Inferior parietal cortex (tissue), 1 donor: ENCODE data around the gene PPM1H.
A peak's percentile ranks its signal among the peaks of the same experiment; 100 is the strongest.
"Not testable (repeated sequence)": the region's sequence is repeated elsewhere in the genome, so short reads cannot be mapped to it uniquely, and the experiment has no call there.

Experiments used
- DNase-seq: peaks from one replicate; pipeline ENCODE4 v3.0.0-alpha.2; 2016; ENCODE audit errors: extremely low spot score

PPM1H gene

DNA sequence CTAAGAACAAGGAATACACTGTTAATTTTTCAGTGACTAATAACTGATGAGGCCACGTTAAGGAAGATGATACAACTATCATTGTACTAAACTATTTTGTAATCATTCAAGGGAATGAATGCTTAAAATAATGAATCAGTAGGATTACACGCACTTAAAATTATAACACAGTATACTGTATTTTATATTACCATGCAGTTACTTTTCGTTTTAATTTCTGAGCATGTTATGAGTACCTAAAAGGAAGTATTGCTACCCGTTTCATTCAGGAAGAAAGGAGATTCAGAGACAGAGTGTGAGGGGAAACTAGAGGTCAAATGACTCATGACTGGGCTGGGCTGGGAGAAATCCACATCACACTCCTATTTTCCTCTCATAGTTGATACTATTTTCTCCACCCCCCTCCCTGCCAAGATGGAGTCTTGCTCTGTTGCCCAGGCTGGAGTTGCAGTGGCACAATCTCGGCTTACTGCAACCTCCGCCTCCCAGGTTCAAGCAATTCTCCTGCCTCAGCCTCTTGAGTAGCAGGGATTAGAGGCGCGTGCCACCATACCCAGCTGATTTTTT is 202.0 kb downstream of the PPM1H start:
- DNase-seq, result no peak

DNA sequence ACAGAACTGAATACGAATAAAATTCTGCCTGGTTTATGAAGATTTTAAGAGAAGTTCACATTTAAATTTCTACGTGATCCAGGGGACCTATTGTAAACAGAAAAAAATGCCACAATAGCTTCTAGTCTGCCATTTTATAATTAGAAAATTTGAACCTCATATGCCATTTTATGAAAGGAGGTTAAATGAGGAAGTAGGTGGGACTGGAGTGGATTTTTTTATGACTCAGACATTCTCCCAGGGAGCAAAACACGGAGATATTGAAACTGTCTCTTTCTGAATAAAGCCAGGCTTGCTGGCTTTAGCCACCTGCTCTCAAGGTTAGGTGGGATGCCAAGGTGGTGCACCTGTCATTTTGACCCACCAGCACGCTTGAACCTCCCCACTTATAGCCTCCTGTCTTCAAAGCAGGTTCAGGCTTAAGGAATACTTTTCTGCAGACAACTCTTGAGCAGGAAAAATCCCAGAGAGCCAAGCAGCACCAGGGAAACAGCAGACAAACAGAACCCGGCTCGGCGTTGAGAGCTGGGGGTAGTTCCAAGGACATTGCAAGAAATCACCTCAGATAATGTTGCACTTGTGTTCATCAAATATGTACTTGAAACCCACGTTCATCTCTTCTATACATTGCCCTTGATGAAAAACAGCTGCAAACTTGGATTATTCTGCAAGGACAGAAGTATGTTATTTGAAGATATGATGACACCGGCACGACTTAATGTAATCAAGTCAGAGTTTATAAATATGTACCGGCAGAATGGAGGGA is 203.7 kb downstream of the PPM1H start:
- DNase-seq, result no peak

DNA sequence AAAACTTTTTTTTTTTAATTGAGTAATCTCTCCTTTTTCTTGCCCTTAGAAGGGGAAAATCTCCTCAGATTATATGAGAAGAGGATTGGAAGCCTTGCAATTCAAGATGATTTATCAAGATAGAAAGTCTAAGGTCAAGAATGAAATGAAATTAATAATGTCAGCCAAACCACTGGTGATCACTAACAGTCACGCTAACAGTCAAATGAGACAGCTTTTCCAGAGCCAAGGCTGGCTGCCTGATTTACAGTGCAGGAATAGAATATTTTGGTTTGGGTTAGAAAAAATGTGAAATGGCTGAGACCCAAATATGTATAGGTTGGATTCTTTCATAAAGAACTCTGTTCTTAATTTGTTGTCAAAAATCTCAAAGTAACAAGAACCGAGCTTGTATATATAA is 204.3 kb downstream of the PPM1H start:
- DNase-seq, result no peak

DNA sequence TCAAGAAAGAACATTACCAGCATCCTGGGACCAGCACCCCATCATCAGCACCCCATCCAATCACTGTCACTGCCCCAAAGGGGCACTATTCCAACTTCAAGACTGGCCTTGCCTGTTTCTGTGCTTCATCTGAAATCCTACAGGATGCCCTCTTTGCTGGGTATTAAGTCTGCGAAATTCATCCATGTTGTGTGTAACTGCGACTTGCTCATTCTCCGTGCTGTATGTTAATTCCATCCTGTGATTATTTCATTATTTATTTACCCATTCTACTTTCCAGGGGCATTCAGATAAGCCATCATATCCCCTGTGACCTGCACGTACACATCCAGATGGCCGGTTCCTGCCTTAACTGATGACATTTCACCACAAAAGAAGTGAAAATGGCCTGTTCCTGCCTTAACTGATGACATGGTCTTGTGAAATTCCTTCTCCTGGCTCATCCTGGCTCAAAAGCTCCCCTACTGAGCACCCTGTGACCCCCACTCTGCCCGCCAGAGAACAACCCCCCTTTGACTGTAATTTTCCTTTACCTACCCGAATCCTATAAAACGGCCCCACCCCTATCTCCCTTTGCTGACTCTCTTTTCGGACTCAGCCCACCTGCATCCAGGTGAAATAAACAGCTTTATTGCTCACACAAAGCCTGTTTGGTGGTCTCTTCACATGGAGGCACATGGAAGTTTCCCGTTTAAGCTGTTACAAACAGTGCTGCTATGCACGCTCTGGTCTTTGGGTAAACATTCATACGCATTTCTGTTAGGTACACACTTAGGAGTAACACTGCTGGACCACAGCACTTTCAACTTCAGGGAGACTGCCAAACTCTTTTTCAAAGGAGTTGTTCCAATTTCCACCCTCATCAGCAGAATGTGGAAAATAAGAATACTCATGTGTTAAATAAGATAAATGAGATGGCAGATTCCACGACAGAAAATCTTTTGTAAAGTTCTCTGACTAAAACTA is 205.1 kb downstream of the PPM1H start:
- not testable (repeated sequence) for DNase-seq

- no peak for DNase-seq
Observed at GRCh38 chr12:62728741-62729140, 206.2 kb downstream of the PPM1H start.

DNA sequence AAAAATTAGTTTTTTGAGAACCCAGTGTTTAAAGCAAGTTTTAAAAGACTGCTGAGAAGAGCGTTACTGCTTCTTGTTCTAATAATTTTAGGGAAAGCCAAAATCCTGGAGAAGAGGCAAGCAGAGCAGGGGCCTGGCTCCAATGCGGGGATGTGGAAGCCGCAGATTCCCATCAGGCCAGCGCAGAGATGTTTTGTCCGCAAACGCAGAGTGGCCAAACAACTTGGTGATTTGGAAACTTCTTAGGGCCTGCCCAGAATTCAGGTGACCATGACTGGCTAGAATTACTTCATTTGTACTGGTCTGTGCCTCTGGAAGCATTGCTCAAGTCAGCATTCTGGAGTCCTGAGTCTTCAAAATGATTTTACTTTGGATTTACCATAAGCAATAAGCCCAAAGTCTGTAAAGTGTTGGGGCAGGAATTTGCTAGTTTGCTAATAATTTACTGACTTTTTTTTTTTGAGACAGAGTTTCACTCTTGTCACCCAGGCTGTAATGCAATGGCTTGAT is 208.4 kb downstream of the PPM1H start:
- no peak for DNase-seq

DNA sequence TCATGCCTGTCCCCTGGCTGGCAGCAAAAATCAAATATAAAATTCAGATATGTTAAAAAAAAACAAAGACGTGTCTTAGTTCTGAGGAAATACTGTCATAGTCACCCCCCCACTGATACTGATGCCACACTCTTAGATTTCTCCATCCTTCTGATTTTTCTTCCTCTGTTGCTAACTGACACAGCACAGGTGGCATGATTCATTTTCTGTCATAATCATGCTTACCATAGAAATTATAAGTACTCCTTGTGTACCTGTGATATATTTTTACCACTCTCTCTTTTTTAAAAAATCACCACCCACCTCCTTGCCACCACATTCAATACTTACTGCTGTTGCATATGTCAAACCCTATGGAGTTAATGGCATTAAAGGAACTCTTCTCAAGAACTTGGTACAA is 209.2 kb downstream of the PPM1H start:
- DNase-seq, result no peak

GRCh38 chr12:62724947-62725451 is 210.0 kb downstream of the PPM1H start:
- no peak for DNase-seq

- no peak for DNase-seq
Observed at GRCh38 chr12:62724285-62724684, 210.7 kb downstream of the PPM1H start.

- no peak for DNase-seq
Observed at GRCh38 chr12:62722971-62723680, 211.8 kb downstream of the PPM1H start.

GRCh38 chr12:62720661-62721330 is 214.2 kb downstream of the PPM1H start:
- DNase-seq, result peak; percentile 61

- no peak for DNase-seq
Observed at GRCh38 chr12:62720025-62720424, 214.9 kb downstream of the PPM1H start.

DNA sequence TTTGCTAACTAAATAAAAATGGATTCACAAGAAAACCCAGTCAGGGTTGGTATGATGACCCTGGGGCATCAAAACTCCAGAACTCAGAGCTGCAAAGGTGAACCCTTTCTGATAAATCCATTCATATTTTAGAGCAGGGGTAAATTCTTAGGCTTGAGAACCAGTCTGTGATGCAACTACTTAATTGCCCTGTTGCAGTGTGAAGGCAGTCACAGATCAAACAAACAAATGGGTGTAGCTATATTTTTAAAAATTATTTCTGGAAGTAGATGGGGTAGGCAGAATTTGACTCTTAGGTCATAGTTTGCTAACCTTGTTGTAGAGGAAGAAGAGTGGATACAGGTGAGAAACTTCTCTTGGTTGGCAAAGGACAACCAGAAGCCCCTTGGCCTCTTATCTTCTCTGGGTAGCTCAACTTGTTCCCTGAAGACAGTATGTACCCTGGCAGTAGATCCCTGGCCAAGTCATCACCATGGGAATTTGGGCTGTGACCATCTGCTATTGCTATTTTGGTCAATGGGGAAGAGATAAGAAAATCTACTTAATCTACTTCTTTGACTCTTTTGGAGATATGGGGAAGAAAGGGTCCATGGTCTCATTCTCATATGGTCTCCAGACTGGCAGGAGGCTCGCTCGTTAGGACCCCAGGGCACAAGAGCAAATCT is 216.1 kb downstream of the PPM1H start:
- no peak for DNase-seq

- DNase-seq, result no peak
Observed at GRCh38 chr12:62717643-62718042, 217.3 kb downstream of the PPM1H start.

DNA sequence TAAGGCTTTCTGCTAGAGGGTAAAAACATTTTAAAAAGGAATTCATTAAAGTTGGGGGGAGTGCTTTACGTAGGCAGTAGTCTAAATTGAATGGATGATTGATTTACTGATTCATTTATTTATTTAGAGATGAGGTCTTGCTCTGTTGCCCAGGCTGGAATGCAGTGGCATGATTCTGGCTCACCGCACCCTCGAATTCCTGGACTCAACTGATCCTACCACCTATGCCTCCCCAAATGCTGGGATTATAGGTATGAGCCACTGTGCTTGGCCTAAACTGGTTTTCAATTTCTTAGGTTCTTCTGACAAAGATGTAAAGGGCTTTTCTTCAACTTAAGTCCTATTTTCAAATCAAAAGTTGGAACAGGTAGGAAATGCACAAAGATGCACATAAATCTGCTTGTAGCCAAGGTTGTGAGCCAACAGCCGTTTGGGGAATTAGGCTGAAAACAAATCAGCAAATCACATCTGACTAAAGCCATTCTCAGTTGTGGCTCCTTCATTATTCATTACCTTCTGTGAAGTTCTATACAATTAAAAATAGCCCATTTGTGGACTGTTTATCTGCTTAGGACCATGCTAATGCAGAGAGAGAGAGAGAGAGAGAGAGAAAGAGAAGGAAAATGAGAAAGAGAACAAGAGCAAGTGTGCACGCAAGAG is 218.0 kb downstream of the PPM1H start:
- no peak for DNase-seq

- DNase-seq, result no peak
Observed at GRCh38 chr12:62716037-62716436, 218.9 kb downstream of the PPM1H start.

DNA sequence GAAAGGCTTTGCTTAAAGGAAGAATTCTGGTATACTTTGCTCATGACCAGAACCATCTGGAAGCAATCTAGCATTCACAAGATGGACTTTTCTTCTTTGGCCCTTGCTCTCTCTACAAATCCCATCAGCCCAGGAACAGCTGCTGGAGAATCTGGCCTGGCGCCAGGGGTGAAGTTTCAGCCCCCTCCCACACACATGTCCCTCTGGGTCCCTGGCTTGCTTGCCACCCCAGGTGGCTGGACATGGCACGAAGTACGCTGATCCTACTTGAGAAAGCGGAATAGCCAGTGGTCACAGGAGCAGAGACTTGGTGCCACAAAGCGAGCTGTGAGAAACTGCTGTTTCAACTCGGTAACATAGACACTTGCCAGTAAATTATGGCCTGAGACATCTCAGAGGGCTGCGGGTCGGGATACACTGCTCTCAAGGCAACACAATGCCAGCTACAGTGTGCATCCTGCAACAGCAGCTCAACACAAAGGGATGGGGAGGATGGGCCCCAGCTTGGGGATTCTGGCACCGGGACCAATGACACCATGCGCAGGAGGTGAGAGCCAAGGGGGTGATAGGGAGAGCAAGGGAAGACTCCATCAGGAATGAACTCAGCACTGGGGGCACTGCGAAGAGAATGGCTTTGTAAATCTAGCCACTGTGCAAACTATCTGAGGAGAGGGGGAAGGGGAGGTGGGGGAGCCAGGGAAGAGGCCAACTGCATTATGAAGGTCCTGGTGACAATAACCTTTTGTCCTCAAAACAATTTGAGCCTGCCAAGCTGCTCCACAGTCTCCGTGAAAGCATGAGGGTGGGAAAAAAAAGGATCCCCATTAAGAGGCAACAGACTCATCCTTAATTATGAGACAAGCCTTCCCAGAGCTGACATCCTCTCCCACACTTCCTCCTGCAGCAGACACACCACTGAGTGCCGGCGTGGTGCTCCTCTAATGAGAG is 219.9 kb downstream of the PPM1H start:
- no peak for DNase-seq

GRCh38 chr12:62714181-62714773 is 220.7 kb downstream of the PPM1H start:
- DNase-seq, result no peak
